GM23338 (cell line): ENCODE measurements around the gene DDIAS. TPM values are rescaled to one million over a fixed set of nuclear protein-coding genes. Genes with fewer than 3 reads are reported as not detected.

ENCODE experiments used
- ATAC-seq: fragments of 200-7000 bp; cut with Tn5 transposase; 3 replicates; pipeline ENCODE4 v1.9.1; 2020
- DNase-seq: peaks from one replicate; pipeline ENCODE4 v3.0.0-alpha.2; 2015; ENCODE audit warnings: low spot score
- H2AFZ ChIP-seq: fragments of 200-600 bp; sonication (generic); 2 replicates; pipeline ENCODE4 v1.8.0; 2016; ENCODE audit warnings: antibody characterized with exemption, mild to moderate bottlenecking, moderate library complexity
- H3F3A ChIP-seq: fragments of 200-600 bp; sonication (generic); replicated peaks from 2 replicates; pipeline ENCODE4 v1.8.0; 2017; ENCODE audit warnings: antibody characterized with exemption, mixed run types, low read depth
- H3K27ac ChIP-seq: fragments of 200-600 bp; sonication (generic); 2 replicates; pipeline ENCODE4 v1.6.1; 2016; ENCODE audit warnings: low read depth
- H3K27me3 ChIP-seq: fragments of 200-600 bp; sonication (generic); 2 replicates; pipeline ENCODE4 v1.8.0; 2016; ENCODE audit warnings: mild to moderate bottlenecking, mixed run types, moderate library complexity; ENCODE audit not compliant: insufficient read depth
- H3K36me3 ChIP-seq: fragments of 200-600 bp; sonication (generic); 2 replicates; pipeline ENCODE4 v1.8.0; 2016; ENCODE audit warnings: mild to moderate bottlenecking; ENCODE audit not compliant: insufficient read depth
- H3K4me1 ChIP-seq: fragments of 200-600 bp; sonication (generic); 2 replicates; pipeline ENCODE4 v1.8.0; 2016; ENCODE audit warnings: mild to moderate bottlenecking, moderate library complexity; ENCODE audit not compliant: insufficient read depth
- H3K4me2 ChIP-seq: fragments of 200-600 bp; sonication (generic); 2 replicates; pipeline ENCODE4 v1.7.1; 2017; ENCODE audit warnings: mixed run types
- H3K4me3 ChIP-seq: fragments of 200-600 bp; sonication (generic); 2 replicates; pipeline ENCODE4 v1.6.1; 2016; ENCODE audit warnings: mixed run types
- H3K79me2 ChIP-seq: fragments of 200-600 bp; sonication (generic); replicated peaks from 2 replicates; pipeline ENCODE4 v1.8.0; 2017; ENCODE audit warnings: mild to moderate bottlenecking; ENCODE audit not compliant: insufficient read depth
- H3K9me2 ChIP-seq: fragments of 200-600 bp; sonication (generic); 2 replicates; pipeline ENCODE4 v1.8.0; 2017; ENCODE audit not compliant: insufficient read depth
- H4K20me1 ChIP-seq: fragments of 200-600 bp; sonication (generic); replicated peaks from 2 replicates; pipeline ENCODE4 v1.8.0; 2017; ENCODE audit warnings: mild to moderate bottlenecking; ENCODE audit not compliant: insufficient read depth
- H3K27ac Mint-ChIP-seq: 2 replicates; pipeline ENCODE4 v1.8.0; 2020; ENCODE audit warnings: inconsistent platforms, mild to moderate bottlenecking, moderate library complexity, mixed read lengths
- H3K27me3 Mint-ChIP-seq: 3 replicates; pipeline ENCODE4 v1.8.0; 2022; ENCODE audit warnings: low read depth, mild to moderate bottlenecking, moderate library complexity, mixed read lengths, inconsistent platforms; ENCODE audit not compliant: insufficient read depth, poor library complexity
- H3K36me3 Mint-ChIP-seq: 3 replicates; pipeline ENCODE4 v1.8.0; 2021; ENCODE audit warnings: low read depth, mild to moderate bottlenecking, inconsistent platforms, moderate library complexity, mixed read lengths
- H3K4me1 Mint-ChIP-seq: 3 replicates; pipeline ENCODE4 v1.8.0; 2020; ENCODE audit warnings: mild to moderate bottlenecking, inconsistent platforms, mixed read lengths
- H3K4me3 Mint-ChIP-seq: 3 replicates; pipeline ENCODE4 v1.8.0; 2021; ENCODE audit warnings: moderate library complexity, mild to moderate bottlenecking, inconsistent platforms, mixed read lengths
- H3K9me3 Mint-ChIP-seq: 3 replicates; pipeline ENCODE4 v1.8.0; 2020; ENCODE audit warnings: moderate library complexity, mild to moderate bottlenecking, inconsistent platforms, mixed read lengths
- CREB1 ChIP-seq: fragments of 250-450 bp; sonication (Bioruptor Pico); IDR thresholded peaks from 2 replicates; pipeline ENCODE4 v1.5.0; 2020; ENCODE audit warnings: low read depth, mild to moderate bottlenecking, moderate library complexity
- CTCF ChIP-seq, 2 experiments: fragments of 200-600 bp in 1 of 2; sonication (generic) in 1 of 2; conservative IDR thresholded peaks; 2 replicates each; pipeline versions ENCODE4 v1.5.1 to v1.6.1; 2016 to 2017; ENCODE audit warnings: antibody characterized with exemption in 2 of 2, low read depth in 2 of 2, mild to moderate bottlenecking in 2 of 2, moderate library complexity in 1 of 2
- ETS1 ChIP-seq: IDR thresholded peaks from 2 replicates; pipeline ENCODE4 v1.6.1; 2016; ENCODE audit warnings: antibody characterized with exemption
- EZH2 ChIP-seq: fragments of 200-600 bp; sonication (generic); IDR thresholded peaks from one replicate; pipeline ENCODE4 v1.8.0; 2017; ENCODE audit warnings: antibody characterized with exemption, mild to moderate bottlenecking, low read depth; ENCODE audit not compliant: unreplicated experiment
- EZH2phosphoT487 ChIP-seq: fragments of 200-600 bp; sonication (generic); IDR thresholded peaks from one replicate; pipeline ENCODE4 v1.8.1; 2018; ENCODE audit warnings: antibody characterized with exemption; ENCODE audit not compliant: unreplicated experiment
- POLR2AphosphoS5 ChIP-seq: IDR thresholded peaks from 2 replicates; pipeline ENCODE4 v1.6.1; 2016; ENCODE audit warnings: antibody characterized with exemption, low read depth
- STAT1 ChIP-seq: IDR thresholded peaks from one replicate; pipeline ENCODE4 v1.6.1; 2016; ENCODE audit warnings: antibody characterized with exemption; ENCODE audit not compliant: unreplicated experiment
- ZNF114 ChIP-seq: fragments of 250-450 bp; sonication (Bioruptor Pico); IDR thresholded peaks from 2 replicates; pipeline ENCODE4 v1.5.0; 2020; ENCODE audit warnings: mild to moderate bottlenecking, moderate library complexity
- ZNF331 ChIP-seq: fragments of 250-450 bp; sonication (Bioruptor Pico); IDR thresholded peaks from 2 replicates; pipeline ENCODE4 v1.5.0; 2020; ENCODE audit warnings: low read depth, mild to moderate bottlenecking, moderate library complexity
- ZNF462 ChIP-seq: fragments of 250-450 bp; sonication (Bioruptor Pico); IDR thresholded peaks from 2 replicates; pipeline ENCODE4 v1.5.0; 2020; ENCODE audit warnings: mild to moderate bottlenecking, moderate library complexity
- polyA plus RNA-seq: library from polyadenylated mRNA; unstranded; fragments of >200 nt; fragmentation: Nextera tagmentation; extraction: Ambion mirVana; gene quantifications from 2 replicates; pipeline ENCODE4 v1.2.1, GENCODE V29; 2016
- total RNA-seq: library from RNA; depleted of rRNA; stranded (reverse); fragments of >200 nt; shearing (Covaris generic); gene quantifications from 2 replicates; pipeline ENCODE4 v1.2.3, GENCODE V29; 2014

The DDIAS gene
- total and polyA plus RNA-seq, 2 experiments from 2014 or later, result 19.5 to 53.0 TPM

- TF ChIP-seq CTCF (conservative IDR thresholded peaks at IDR 0.05; ENCODE audit: low read depth in 2 of 2) (no peak), ETS1 (no peak), EZH2 (no peak), EZH2phosphoT487 (no peak), CREB1 (CRISPR knock-in tag) (no peak), POLR2AphosphoS5 (no peak), STAT1 (no peak)
Measured at GRCh38 chr11:82907371-82907770, 5.8 kb downstream of the DDIAS start (continued).

- no peak for TF ChIP-seq EZH2
- no peak for TF ChIP-seq CTCF (conservative IDR thresholded peaks at IDR 0.05; ENCODE audit: low read depth in 2 of 2)
- TF ChIP-seq ZNF331 (CRISPR knock-in tag), result no peak
- no peak for TF ChIP-seq STAT1
- TF ChIP-seq ZNF114 (CRISPR knock-in tag), result no peak
- no peak for TF ChIP-seq EZH2phosphoT487
- no peak for TF ChIP-seq ZNF462
- TF ChIP-seq ETS1, result no peak
- peak; percentile 62 for ATAC-seq
- Histone ChIP-seq H3F3A (no peaks in the 10 kb centered on the region), H3K79me2 (peaks cover 88% of the 10 kb centered on the region), H3K9me2 (no peaks in the 10 kb centered on the region), H4K20me1 (peaks cover 25% of the 10 kb centered on the region), H3K27ac (no peak overlapping the region), H3K36me3 (peaks cover 7% of the 10 kb centered on the region), H3K4me2 (peak overlapping the region; percentile 56), H3K4me3 (peak overlapping the region; percentile 13; the same call in 1 of the 2 replicates), H3K4me1 (peaks cover 31% of the 10 kb centered on the region), H2AFZ (no peak overlapping the region), H3K27me3 (no peaks in the 10 kb centered on the region)
- DNase-seq, result peak; percentile 8
- Mint-ChIP-seq H3K27ac (peak overlapping the region; percentile 75), H3K36me3 (peaks cover 30% of the 10 kb centered on the region), H3K4me3 (peak overlapping the region; percentile 11; the same call in 1 of the 3 replicates), H3K27me3 (no peaks in the 10 kb centered on the region), H3K9me3 (peaks cover 10% of the 10 kb centered on the region; the same call in 2 of the 3 replicates), H3K4me1 (peaks cover 32% of the 10 kb centered on the region)
Measured at GRCh38 chr11:82908311-82908710, 6.8 kb downstream of the DDIAS start.
